Measurements from ENCODE around the gene COL8A1. TPM values are rescaled to one million over a fixed set of nuclear protein-coding genes. Genes with fewer than 3 reads are reported as not detected.
"Not testable (repeated sequence)": the region's sequence is repeated elsewhere in the genome, so short reads cannot be mapped to it uniquely, and the experiment has no call there.

Gene COL8A1
- 0.09 and 0.20 TPM in 2 replicates for total RNA-seq

DNA sequence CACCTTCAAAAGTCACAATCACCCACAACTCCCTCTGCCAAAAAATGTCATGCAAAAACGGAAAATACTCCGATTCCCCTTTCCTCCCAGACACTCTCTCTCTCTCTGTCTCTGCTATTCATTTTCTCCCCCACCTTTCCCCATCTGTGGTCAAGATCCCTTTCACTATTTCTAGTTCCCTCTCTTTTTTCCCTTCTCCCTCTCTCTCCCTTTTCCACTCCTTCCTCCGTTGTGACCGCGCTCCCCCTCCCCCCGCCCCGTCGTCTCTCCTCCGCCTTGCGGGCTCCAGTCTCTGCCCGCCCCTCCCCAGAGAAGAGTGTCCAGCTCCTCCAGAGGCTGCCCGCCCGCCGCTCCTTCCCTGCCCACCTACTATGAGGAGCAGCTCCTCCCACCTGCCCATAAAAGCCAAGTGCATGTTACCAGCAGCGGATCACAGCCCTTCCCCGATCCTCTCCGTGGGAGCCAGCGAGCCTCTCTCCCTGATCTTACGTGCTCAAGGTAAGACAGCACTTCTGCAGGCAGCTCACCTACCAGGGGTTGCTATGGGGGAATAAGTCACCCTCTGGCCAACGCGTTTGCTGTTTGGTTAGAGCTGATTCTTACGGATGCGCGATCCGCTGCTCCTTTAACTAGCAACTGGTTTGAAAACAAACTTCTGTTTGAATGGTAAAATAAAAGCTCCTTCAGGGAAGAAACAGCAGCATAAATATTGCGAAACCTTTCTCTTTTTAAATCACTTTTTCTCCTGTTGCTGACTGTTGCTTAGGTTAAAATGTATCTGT lies at the start of gene COL8A1:
COL8A1 (plus strand) TSS at position 428 of the 782 bp plus-strand sequence. CDS start 152,089 bp downstream, outside the sequence.
- Mint-ChIP-seq H3K36me3 (ENCODE audit: low read depth) (no peaks in the 10 kb centered on the region), H3K4me3 (no peak within 1 kb of the TSS), H3K27ac (no peak within 1 kb of the TSS), H3K27me3 (peaks cover 45% of the 10 kb centered on the region), H3K4me1 (peaks cover 3% of the 10 kb centered on the region), H3K9me3 (no peaks in the 10 kb centered on the region)
- ChIA-PET CTCF (no interaction called here), POLR2A (no interaction called here)
- no peak for ATAC-seq (ENCODE audit: low read depth)
- DNase-seq, result no peak
- TF ChIP-seq, protein P1, sequence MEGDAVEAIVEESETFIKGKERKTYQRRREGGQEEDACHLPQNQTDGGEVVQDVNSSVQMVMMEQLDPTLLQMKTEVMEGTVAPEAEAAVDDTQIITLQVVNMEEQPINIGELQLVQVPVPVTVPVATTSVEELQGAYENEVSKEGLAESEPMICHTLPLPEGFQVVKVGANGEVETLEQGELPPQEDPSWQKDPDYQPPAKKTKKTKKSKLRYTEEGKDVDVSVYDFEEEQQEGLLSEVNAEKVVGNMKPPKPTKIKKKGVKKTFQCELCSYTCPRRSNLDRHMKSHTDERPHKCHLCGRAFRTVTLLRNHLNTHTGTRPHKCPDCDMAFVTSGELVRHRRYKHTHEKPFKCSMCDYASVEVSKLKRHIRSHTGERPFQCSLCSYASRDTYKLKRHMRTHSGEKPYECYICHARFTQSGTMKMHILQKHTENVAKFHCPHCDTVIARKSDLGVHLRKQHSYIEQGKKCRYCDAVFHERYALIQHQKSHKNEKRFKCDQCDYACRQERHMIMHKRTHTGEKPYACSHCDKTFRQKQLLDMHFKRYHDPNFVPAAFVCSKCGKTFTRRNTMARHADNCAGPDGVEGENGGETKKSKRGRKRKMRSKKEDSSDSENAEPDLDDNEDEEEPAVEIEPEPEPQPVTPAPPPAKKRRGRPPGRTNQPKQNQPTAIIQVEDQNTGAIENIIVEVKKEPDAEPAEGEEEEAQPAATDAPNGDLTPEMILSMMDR (IDR thresholded peaks at IDR 0.05), result no peak
- intact Hi-C loops (cut with micrococcal nuclease), result no loop called here

DNA sequence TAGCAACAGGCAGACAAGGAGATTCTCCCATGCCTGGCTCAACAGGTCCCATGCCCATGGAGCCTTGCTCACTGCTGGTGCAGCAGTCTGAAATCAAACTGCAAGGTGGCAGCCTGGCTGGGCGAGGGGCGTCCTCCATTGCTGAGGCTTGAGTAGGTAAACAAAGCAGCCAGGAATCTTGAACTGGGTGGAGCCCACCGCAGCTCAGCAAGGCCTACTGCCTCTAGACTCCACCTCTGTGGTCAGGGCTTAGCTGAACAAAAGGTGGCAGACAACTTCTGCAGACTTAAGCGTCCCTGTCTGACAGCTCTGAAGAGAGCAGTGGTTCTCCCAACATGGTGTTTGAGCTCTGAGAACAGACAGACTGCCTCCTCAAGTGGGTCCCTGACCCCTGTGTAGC lies 49.2 kb upstream of the COL8A1 start:
- H3K27ac Mint-ChIP-seq; H3K9me3 Mint-ChIP-seq; CTCF ChIA-PET; H3K4me1 Mint-ChIP-seq; DNase-seq; intact Hi-C loops (cut with micrococcal nuclease); H3K36me3 Mint-ChIP-seq (ENCODE audit: low read depth); H3K4me3 Mint-ChIP-seq; H3K27me3 Mint-ChIP-seq; ATAC-seq (ENCODE audit: low read depth); POLR2A ChIA-PET: not testable (repeated sequence)

DNA sequence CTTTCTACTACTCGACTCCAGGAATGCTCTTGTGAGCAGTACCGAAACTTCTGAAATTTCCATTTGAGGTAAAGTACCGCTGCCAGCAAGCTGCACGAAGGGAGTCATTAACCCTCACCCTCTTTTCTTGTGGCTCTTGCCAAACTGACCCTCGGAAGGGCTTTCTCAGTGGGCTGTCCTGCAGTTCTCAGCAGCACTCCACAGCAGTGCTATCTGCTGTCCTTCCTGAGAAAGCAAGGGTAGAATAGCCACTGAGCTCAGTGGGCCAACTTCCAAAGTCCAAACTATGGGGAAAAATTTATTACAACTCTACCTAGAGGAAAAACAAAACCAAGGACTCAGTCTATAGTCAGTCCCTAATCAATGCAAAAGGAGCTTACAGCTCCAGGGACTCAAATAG lies 38.5 kb upstream of the COL8A1 start:
- POLR2A ChIA-PET, result no interaction called here
- Mint-ChIP-seq H3K27me3 (no peaks in the 10 kb centered on the region), H3K27ac (no peak overlapping the region), H3K9me3 (no peaks in the 10 kb centered on the region), H3K4me3 (no peak overlapping the region), H3K36me3 (ENCODE audit: low read depth) (no peaks in the 10 kb centered on the region), H3K4me1 (no peaks in the 10 kb centered on the region)
- intact Hi-C loops (cut with micrococcal nuclease), result no loop called here
- DNase-seq (no peak), ATAC-seq (ENCODE audit: low read depth) (no peak)
- TF ChIP-seq, protein P1 (IDR thresholded peaks at IDR 0.05), result no peak
- CTCF ChIA-PET, result no interaction called here

DNA sequence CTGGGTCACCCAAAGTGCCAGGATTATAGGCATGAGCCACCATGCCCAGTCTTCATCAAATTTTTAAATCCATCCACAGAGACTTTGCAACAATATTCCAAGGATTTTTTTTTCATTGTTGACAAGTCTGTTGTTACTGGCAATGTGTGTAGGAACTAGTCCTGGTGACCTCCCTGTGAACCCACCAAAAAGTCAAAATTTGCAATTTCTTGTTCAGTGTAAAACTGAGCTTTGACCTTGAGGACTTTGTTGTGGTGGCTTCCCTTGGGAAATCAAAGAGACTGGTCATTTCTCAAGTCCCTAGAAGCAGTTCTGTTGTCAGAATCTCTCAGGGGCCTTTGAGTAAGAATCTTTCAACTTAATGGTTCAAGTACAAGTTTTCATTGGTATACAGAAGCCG lies 36.9 kb upstream of the COL8A1 start:
- H3K27ac Mint-ChIP-seq, result no peak overlapping the region
- H3K36me3 Mint-ChIP-seq (ENCODE audit: low read depth), result no peaks in the 10 kb centered on the region
- ATAC-seq (ENCODE audit: low read depth) (no peak), DNase-seq (no peak)
- no peaks in the 10 kb centered on the region for H3K9me3 Mint-ChIP-seq
- ChIA-PET CTCF (no interaction called here), POLR2A (no interaction called here)
- TF ChIP-seq, protein P1 (IDR thresholded peaks at IDR 0.05), result no peak
- no peaks in the 10 kb centered on the region for H3K27me3 Mint-ChIP-seq
- H3K4me3 Mint-ChIP-seq, result no peak overlapping the region
- no peaks in the 10 kb centered on the region for H3K4me1 Mint-ChIP-seq
- intact Hi-C loops (cut with micrococcal nuclease), result no loop called here

DNA sequence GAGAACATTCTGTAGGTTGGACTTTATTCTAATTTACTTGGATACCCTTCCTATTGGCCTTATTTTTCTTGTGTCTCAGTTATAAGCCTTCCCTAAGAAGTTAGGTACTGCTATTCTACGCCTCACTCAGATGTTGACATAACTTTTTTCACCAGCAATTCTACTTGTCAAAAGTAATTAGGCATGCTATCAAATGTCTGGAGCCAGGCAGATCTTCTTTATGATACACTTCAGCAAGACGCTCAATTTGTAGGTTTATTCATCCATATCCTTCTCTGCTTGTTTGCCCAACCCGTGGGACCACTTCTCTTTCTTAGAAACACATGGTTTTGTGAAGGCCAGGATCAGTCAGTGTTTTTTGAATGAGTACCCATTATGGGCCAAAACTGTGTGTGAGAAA lies 36.2 kb upstream of the COL8A1 start:
- no peaks in the 10 kb centered on the region for H3K36me3 Mint-ChIP-seq (ENCODE audit: low read depth)
- intact Hi-C loops (cut with micrococcal nuclease), result no loop called here
- H3K4me1 Mint-ChIP-seq, result no peaks in the 10 kb centered on the region
- no peaks in the 10 kb centered on the region for H3K27me3 Mint-ChIP-seq
- TF ChIP-seq, protein P1 (IDR thresholded peaks at IDR 0.05), result no peak
- no peak overlapping the region for H3K27ac Mint-ChIP-seq
- DNase-seq (no peak), ATAC-seq (ENCODE audit: low read depth) (no peak)
- H3K4me3 Mint-ChIP-seq, result no peak overlapping the region
- no peaks in the 10 kb centered on the region for H3K9me3 Mint-ChIP-seq
- ChIA-PET POLR2A (no interaction called here), CTCF (no interaction called here)

DNA sequence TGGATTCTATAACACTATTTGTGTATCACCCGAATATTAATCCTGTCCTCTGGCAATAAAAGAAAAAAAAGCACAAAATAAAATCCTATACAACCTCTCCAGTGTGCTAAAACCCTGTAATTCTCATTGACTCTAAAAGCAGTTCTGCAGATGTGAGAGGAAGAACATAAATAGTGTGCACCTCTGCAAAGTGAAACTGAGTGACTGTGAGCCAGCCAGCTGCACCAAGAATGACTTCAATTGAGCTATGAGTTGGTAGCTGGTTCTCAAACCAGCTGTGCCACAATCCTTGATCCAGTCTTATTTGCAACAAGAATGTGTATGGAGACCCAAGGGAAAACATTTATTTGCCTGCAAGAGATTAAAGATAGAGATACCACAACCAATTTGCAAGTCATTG lies 31.2 kb upstream of the COL8A1 start:
- H3K36me3 Mint-ChIP-seq (ENCODE audit: low read depth), result no peaks in the 10 kb centered on the region
- intact Hi-C loops (cut with micrococcal nuclease), result no loop called here
- no peaks in the 10 kb centered on the region for H3K9me3 Mint-ChIP-seq
- H3K4me3 Mint-ChIP-seq, result no peak overlapping the region
- no peaks in the 10 kb centered on the region for H3K27me3 Mint-ChIP-seq
- ChIA-PET POLR2A (no interaction called here), CTCF (no interaction called here)
- no peak for ATAC-seq (ENCODE audit: low read depth)
- H3K27ac Mint-ChIP-seq, result no peak overlapping the region
- no peak for DNase-seq
- H3K4me1 Mint-ChIP-seq, result no peaks in the 10 kb centered on the region
- TF ChIP-seq, protein P1 (IDR thresholded peaks at IDR 0.05), result no peak

All from activated B cell treated with CpG ODN at 0.5 μM for 24 hours (primary cell).